NCI-H2227 treated with DMSO at 0.1 percent for 48 hours (cell line): Measurements from ENCODE around the gene IP6K2.

Source experiments
- DNase-seq: peaks from one replicate; lab custom pipeline; 2025; lab: John Stamatoyannopoulos, UW

IP6K2 gene

DNA sequence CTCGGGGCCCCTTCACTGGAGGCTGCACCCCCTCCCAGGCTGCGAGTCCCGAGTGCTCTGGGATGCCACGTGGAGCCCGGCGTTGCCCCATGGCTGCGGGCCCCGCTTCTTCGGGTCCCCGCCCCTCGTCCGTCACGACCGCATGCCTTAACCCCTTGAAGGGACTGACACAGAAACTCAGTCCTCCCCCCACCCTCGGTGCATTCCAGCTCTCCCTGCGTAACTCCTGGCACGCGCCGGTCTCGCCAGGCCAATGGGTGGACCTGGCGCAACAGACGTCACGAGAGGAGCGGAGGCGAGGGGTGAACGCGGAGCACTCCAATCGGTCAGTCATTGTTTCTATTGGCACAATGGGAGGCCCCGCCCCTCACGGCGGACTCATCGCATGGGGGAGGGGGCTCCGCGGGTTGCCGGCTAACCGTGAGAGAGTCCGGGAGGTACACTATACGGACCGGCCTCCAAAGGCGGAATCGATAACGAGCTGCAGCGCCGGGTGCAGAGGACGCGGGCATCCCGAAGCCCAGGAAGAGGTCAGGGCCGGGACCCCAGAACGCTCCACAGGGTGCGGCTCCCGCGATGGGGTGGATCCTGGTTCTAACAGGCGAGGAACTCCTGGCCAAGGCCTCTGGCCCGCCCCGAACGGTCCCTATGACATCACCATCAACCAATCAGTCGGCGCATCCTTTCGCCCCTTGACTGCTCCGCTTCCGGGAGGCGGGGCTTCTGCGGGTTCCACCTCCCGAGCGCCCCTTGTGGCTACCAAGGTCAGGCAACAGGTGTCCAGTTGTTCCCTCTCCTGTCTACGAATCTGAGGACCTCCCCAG lies 53.3 kb downstream of the IP6K2 start:
- DNase-seq = peak; percentile 89

DNA sequence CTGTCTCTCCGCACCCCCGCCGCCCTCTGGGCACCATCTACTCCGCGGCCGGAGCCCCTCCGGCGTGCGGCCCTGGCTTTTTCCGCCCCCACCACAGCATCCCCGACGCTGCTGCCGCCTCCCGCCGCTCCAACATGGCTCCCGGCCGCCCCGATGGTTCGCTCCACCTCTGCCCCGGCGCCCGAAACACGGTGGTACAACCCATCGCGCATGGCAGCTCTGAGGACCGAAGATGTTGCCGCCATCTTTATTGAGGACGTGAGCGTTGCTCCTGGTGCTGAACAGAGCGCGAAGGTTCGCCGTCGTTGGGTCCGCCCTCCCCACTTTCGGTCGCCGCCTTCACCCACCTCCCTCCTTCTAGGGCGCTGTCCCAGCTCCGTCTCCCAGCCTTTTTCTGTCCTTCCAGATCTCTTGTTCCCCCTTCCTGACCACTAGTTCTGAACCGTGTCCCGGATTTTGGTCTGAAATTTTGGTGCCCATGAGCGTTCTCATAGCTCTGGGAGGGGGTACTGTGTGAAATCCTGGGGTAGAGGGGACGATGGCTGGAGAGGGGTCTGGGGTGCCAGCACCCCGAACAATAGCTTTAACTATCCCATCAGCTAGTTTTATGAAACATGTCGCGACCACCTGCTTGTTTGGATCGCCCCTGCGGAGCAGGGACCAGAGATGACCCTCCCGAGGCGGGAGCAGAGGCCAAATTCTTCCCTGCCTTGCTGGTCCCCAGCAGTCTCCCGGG lies 54.1 kb downstream of the IP6K2 start, which contains the start of gene CELSR3:
CELSR3 (minus strand) TSS at position 134 of the 736 bp plus-strand sequence. CDS start 252 bp downstream, outside the sequence.
- peak; percentile 78 for DNase-seq

DNA sequence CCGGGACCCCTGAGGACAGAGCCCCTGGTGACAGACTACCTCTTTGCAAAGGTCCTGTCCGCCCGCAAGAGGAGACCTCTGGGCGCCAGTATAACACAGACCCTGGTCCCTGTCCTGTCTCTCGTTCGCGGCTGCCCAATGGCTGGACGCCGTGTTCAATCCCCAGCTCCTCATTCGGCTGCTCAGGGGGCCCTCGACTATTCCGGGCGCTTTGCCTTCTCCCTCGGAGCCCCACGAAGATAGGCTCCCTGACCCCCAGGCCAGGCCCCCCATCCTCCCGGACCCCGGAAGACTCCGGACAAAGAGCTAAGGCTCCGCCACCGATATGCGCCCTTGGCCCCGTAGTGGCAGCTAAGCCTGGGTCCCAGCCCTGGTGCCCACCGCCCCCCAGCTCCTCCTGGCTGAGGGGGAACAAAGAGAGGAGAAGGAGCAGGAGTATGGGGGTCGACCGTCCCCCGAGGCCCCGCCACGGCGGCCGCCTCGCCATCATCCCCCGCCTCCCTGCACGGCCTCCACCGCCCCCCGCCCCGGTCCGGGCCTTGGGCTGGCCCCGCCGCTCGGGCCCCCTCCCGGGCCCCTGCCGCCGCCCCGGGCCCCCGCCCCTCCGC lies 54.8 kb downstream of the IP6K2 start:
- no peak for DNase-seq

DNA sequence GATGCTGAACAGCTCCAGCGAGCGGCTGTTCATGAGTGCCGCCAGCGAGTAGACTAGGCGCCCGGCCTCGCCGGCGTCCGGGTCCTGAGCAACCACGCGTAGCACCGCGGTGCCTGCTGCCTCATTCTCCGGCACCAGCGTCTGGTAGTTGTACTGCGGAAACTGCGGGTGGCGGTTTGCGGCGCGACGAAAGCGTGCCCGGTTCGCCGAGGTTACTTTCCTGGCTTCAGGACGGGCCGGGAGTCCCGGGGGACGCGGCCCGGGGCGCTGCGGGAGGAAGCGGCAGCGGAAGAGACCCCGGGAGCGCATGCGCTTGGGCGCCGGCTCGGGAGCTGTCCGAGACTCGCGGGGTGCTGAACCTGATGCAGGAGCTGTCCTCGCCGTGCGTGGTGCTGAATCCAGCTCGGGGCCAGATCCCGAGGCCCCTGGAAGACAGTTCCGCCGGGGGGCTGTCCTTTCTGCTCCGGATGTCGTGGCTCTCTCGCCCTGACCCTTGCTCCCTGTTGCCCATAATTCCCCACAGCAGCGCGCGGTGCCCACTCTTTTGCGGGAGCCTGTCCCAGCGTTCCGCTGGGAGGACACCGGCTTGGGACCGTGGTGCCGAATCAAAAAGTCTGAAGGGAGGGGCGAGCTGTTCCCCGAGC lies 55.4 kb downstream of the IP6K2 start:
- no peak for DNase-seq

DNA sequence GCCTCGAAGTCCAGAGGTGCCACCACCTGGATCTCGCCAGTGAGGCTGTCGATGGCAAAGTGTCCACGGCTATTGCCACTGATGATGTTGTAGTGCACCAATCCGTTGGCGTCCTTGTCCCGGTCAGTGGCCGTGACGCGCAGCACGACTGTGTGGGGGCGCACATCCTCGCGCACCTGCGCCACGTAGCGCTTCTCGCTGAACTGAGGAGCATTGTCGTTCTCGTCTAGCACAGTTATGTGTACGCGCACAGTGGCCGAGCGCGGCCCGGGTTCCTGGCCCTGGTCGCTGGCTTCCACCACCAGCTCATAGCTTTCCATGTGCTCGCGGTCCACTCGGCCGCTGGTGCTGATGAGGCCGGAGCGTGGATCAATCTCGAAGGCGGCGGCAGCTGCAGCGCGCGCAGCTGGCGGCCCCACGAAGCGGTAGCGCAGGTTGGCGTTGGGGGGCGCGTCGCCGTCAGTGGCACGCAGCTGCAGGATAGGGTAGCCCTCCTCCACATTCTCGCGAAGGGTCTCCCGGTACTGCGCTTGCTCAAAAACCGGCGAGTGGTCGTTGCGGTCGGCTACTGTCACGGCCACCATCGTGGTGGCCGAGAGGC lies 56.1 kb downstream of the IP6K2 start:
- DNase-seq = no peak

DNA sequence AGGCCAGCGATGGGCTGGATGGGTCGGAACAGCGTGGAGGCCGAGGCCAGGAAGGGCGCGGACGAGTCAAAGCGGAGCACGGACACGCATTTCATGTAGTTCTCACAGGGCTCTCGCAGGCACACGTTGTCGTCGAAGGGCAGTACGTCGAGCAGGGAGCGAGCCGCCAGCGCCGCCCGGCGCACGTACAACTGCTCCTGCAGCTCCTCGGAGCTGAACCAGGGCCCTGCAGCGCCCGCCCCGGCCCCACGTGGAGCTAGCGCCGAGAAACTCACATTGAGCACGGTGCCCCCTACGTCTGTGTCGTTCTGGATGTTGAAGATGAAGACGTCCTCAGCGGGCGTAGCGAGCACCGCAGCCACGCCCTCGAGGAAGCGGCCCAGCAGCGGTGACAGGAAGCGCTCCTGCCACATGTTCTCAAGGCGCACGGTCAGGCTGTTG lies 60.2 kb downstream of the IP6K2 start:
- DNase-seq = no peak

DNA sequence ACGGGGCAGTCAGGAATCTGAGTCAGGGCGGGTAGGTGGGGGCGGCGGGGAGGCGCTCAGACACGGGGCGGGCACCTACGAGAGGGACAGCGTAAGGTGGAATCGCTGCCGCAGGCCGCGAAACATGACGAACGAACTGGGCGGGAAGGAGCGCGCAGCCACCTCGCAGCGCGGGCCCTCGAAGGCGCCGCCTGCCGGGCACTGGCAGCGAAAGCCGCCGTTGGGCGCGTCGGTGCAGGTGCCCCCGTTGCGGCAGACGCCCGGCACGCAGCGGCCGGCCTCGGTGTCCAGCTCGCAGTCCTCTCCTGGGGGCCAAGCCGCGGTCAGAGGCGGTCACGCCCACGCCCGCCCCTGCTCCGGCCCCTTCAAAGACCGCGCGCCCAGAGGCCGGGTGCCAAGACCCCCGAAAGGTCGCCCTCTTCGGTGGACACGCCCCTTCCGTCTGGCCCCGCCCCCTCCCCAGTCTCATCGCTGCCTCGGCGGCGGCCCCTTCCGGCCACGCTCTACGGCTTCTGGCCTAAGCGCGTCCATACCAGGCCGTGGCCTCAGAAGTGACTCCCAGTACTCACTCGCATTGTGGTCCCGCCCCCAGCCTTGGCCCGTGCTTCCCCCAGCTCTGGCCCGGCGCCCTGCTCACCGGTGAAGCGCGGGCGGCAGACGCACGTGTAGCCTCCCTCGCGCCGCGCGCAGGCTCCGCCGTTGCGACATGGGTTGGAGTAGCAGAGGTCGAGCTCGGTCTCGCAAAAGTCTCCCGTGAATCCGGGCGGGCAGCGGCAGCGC lies 60.8 kb downstream of the IP6K2 start:
- no peak for DNase-seq

DNA sequence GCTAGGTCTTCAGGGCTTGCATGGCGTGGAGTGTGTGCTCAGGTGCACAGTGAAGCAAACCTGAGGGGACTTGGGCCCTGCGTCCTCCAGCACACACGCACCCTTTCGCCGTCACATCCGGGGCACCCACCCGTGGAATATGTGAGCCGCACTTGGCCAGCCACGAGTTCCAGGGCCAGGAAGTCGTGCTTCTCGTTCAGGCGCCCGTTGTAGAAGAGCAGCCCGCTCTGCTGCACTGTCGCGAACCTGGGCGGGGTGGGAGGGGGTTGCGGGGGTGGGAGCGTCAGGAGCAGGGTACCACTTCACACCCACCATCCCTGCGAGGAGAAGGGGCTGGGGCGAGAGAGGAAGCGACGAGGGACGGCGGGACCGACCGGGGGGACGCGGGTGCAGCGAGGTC lies 61.4 kb downstream of the IP6K2 start:
- no peak for DNase-seq

DNA sequence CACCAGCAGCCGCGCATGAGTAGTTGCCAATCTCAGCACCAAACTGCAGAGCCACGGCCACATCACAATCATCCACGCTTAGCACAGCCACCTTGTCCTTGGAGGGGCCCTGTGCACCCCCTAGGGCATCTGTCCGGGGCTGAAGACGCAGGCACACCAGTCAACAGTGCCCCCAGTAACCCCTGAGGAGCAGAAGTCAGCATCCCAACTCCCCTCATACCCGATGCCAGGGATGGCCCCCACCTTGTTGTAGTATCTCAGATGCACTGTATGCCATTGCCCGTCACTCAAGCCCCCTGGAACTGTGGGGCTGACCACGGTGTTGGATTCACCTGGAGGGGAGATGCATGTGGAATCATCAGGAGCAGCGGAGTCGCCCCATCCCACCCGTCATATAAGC lies 62.0 kb downstream of the IP6K2 start:
- no peak for DNase-seq

DNA sequence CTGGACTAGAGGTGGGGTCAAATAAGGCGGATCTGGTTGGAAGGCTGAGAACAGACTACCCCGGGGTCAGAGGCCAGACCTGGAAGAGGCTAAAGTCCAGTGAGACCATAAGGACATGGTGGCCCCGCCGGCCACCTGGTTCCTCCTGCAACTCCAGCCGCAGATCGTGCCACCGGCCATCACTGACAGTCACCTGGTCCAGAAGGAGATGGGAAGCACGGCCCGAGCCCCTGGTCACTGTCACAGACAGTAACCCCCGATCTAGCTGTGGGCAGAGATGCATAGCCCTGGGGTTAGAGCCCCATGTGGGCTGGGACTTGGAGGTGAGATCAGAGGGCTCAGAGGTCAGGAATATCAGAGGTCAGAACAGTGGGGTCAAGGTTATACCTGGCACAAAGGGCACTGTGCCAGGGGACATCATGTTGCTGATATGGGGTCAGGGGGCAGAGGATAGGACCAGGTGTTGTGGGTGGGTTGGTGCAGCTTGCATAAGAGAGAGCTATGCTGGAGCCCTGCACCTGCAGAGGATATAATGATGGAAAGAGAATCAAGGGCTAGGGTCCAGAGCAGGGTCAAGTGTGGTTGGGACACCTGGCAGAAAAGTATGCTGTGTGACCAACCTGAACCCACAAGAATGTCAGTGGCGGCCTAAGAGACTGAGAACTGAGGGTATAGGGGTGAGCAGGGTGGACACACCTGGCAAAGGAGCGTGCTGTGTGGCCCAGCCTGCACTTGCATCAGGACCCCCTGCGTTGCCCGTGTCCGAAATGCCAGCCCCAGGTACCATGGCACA lies 63.9 kb downstream of the IP6K2 start:
- no peak for DNase-seq

DNA sequence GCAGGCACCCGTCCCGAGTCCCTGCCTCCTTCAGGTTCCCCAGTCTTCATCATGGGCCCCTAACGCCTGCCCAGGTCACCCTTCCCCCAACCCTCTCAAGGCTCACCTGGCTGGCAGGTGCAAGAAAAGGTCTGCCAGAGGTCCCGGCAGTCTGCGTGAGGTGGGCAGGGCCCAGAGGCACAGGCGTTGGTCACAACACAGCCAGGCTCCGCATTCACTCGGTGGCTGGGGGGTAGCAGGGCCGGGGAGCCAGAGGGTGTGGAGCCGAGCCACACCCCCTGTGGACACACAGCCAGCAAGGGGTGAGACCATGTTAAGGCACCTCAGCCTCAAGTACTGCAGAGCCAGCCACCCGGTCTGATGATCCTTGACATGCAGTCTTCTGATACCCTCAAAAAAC lies 65.2 kb downstream of the IP6K2 start:
- no peak for DNase-seq

DNA sequence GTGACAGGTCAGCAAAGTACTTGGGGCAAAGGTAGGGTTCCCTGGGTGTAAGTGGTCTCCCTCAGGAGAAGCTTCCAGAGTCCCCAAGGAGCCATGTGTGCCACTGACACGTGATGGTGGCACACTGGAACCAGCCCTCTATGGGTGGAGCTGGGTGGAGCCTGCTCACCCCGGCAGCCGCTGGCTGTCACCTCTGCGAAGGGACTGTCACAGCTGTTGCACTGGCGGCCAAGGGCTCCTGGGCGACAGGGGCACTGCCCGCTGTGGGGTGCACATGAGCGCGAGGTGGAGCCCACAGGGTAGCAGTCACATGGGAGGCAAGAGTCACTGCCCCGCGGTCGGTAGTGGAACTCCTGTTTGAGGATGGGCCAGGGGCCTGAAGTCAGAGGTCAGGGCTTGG lies 66.3 kb downstream of the IP6K2 start:
- no peak for DNase-seq

DNA sequence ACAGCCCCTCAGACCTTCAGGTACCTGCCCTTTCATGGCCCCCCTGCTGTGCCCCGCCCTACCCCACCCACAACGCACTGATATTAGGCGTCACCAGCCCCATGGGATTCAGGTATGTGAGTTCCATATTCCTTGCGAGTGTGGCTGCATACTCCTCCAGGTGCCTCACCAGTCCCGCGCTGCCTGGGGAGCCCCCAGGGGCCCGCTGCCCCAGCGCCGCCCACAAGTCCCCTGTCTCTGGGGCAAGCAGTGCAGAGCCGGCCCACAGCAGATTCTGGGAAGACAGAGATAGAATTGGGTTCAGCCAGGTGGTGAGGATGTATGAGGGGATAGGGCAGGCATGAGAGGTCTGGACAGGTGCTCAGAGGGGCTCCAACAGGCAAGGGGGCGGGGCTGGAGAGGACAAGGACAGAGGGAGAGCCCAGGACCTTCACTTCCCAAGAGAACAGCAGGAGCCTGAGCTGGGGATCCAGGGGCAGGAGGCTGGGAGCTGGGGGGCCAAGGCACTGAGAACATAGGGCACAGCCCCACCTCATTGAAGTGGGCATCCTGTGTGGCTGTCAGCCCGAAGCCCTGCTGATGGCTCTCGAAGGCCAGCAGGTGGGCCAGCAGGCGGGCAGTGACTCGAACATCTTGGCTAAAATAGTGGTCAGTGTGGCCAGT lies 68.7 kb downstream of the IP6K2 start:
- no peak for DNase-seq

DNA sequence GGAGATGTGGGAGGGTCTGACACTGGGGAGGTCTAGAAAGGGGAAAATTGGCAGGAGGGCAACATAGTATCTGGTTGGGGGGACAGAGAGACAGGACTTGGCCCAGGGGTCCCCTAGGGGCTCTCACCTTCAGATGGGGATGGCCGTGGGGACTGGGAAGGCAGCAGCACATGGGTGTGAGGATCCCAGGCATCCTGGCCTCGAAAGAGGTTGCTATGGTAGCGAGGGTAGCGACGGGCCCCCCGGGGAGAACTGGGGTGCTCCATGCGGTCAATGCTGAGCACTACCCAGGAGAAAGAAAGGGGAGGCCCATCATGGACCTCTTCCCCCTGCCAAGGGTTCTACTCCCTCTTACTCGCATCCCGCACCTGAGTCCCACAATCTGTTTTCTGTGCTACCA lies 69.3 kb downstream of the IP6K2 start:
- DNase-seq = no peak

DNA sequence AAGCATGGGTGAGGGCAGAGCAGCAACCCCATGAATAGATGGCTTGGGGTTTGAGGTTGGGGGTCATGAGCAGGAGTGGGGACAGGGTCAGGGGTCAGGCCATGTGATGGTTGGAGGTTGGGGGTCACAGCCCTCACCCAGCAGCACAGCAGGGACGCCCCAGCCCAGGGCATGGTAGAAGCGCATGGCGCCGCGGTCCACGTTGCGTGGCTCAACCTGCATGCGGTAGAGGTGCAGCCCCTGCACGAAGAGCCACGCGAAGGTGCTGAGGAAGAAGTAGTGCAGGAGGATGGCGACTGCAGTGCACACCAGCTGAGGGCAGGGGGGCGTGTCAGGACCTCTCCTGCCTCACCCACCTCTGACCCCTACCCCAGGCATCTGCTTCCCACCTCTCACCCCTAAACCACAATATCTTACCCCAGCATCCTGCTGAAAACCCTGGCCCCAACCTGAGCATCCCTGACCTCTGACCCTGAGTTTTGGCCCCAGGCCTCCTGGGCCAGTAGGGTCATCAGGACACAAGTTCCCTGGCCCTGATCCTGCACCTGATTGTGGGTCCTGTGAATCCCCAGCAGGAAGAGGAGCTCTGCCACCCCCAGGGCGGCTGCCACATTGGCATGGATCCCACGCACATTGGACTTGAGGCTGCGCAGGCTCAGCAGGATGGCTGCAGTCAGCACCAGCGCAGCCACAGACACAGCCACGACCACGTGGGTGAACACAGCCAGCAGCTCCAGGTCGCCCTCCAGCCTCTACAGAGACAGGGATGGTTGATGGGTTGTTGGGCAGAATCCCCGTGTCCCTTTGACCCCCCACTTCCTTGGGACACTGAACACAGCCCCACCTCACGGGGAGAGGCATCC lies 71.9 kb downstream of the IP6K2 start:
- no peak for DNase-seq

DNA sequence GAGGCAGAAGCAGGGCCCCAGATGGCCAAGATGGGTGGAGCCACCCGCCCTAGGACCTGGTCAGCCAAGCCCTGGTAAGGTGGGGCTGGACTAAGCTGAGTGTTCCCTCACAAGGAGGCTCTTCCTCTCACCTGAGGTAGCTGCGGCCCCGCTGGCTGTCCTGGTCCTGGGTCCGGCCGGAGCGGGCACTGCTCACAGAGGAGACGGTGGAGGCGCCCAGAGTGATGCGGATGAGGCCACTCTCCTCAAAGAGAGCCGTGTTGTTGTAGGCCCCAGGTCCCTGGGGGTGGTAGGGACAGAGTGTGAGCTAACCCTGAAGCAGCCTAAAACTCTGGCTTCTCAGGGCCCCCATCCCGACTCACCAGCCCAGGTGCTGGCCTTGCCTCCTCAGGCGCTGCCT lies 74.4 kb downstream of the IP6K2 start:
- no peak for DNase-seq

DNA sequence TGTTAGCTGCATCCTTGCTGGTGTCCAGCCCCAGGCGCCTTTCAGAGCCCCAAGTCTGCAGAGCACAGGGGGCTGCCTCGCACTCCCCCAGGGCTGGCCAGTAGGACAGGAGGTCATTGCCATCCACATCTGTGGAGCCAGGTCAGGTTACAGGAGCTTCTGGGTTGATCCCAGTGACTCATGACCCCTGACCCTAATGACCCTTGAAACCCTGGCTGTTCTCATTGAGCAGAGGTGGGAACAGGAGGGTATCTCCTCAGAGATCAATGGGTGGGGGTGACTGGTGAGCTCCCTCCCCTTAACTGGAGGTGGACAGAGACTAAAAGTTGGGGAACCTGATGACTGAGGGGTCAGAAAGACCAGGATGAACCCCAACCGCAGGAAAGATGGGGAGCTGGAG lies 75.6 kb downstream of the IP6K2 start:
- DNase-seq = no peak

DNA sequence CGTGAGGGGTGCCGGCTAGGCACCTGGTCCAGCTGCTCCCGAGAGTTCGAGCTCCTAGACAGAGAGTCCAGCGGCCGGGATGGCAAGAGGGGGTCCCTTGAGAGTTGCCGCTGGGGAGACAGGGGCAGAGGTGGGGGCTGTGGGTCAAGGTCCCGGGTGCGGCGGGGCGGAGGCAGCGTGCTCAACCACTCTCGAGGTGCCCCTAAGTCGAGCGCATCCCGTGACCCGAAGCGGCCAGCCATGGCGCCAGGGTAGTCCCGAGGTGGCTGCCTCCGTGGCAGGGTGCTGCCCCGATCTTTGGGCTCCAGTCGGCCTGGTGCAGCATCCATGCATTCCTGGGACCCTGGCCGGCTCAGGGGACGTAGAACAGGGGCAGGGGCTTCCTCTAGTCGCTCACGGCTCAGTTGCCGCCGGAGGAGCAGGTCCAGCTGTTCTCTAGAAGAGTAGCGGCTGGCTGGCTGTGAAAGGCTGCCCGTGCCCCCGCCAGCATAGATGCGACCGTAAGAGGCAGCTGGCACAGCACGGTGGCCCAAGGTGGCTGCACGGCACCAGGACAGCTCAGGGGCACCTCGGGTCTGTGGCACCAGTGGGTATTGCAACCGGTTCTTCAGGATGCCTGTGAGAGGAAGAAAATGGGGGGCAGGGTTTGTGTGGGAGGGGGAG lies 76.9 kb downstream of the IP6K2 start:
- DNase-seq = no peak
